Mesothelial cell of epicardium (in vitro differentiated cells): ENCODE results near the gene KRTAP1-5. TPM values are rescaled to one million over a fixed set of nuclear protein-coding genes. Genes with fewer than 3 reads are reported as not detected.

Experiments used
- DNase-seq, 2 experiments: peaks; one replicate each; pipeline ENCODE4 v3.0.0; 2021; ENCODE audit warnings: low spot score in 2 of 2; ENCODE audit not compliant: unreplicated experiment in 2 of 2
- H3K27ac Mint-ChIP-seq: 2 replicates; pipeline ENCODE4 v1.8.0; 2021; ENCODE audit warnings: mixed read lengths
- H3K27me3 Mint-ChIP-seq: 2 replicates; pipeline ENCODE4 v1.8.0; 2021; ENCODE audit warnings: low read depth, mixed read lengths
- H3K36me3 Mint-ChIP-seq: 2 replicates; pipeline ENCODE4 v1.8.0; 2021; ENCODE audit warnings: mixed read lengths
- H3K4me1 Mint-ChIP-seq: 2 replicates; pipeline ENCODE4 v1.8.0; 2021; ENCODE audit warnings: mixed read lengths
- H3K4me3 Mint-ChIP-seq: 2 replicates; pipeline ENCODE4 v1.8.0; 2021; ENCODE audit warnings: mild to moderate bottlenecking, moderate library complexity, mixed read lengths
- H3K9me3 Mint-ChIP-seq: 2 replicates; pipeline ENCODE4 v1.8.0; 2021; ENCODE audit warnings: mixed read lengths
- total RNA-seq: library from RNA; stranded (reverse); gene quantifications from 3 replicates; pipeline ENCODE4 v1.2.1, GENCODE V29; 2021
- TF ChIP-seq, protein P1 (sequence below): fragments of 200-600 bp; sonication (generic); IDR thresholded peaks from one replicate; pipeline ENCODE4 v1.5.0; 2021; ENCODE audit warnings: antibody characterized with exemption; ENCODE audit not compliant: unreplicated experiment

Gene KRTAP1-5
- total RNA-seq, 1 donor from 2014 or later, result not detected

DNA sequence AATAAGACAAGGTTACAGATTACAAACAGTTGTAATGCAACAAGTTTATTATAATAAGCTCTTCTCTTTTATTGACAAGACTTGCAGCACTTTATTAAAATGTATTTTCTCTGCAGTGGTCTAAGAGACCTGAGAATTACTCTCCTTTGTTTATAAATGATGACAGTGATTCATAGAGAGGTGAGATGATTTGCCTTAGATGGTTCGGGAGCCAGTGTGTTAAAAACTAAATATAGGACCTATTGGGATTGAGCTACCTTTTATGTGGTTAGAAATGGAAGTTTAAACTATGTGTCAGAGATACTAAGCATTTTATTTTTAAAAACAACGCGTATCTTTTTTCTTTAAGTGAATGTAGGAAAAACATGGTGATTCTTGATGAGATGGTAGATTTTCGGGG is 30.2 kb downstream of the KRTAP1-5 start:
- H3K27ac Mint-ChIP-seq, result no peak overlapping the region
- no peaks in the 10 kb centered on the region for H3K36me3 Mint-ChIP-seq
- peaks cover 10% of the 10 kb centered on the region for H3K4me1 Mint-ChIP-seq
- H3K9me3 Mint-ChIP-seq, result peaks cover 6% of the 10 kb centered on the region
- no peak for DNase-seq
- no peak overlapping the region for H3K4me3 Mint-ChIP-seq
- H3K27me3 Mint-ChIP-seq, result no peaks in the 10 kb centered on the region
- TF ChIP-seq, protein P1, sequence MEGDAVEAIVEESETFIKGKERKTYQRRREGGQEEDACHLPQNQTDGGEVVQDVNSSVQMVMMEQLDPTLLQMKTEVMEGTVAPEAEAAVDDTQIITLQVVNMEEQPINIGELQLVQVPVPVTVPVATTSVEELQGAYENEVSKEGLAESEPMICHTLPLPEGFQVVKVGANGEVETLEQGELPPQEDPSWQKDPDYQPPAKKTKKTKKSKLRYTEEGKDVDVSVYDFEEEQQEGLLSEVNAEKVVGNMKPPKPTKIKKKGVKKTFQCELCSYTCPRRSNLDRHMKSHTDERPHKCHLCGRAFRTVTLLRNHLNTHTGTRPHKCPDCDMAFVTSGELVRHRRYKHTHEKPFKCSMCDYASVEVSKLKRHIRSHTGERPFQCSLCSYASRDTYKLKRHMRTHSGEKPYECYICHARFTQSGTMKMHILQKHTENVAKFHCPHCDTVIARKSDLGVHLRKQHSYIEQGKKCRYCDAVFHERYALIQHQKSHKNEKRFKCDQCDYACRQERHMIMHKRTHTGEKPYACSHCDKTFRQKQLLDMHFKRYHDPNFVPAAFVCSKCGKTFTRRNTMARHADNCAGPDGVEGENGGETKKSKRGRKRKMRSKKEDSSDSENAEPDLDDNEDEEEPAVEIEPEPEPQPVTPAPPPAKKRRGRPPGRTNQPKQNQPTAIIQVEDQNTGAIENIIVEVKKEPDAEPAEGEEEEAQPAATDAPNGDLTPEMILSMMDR, result no peak

DNA sequence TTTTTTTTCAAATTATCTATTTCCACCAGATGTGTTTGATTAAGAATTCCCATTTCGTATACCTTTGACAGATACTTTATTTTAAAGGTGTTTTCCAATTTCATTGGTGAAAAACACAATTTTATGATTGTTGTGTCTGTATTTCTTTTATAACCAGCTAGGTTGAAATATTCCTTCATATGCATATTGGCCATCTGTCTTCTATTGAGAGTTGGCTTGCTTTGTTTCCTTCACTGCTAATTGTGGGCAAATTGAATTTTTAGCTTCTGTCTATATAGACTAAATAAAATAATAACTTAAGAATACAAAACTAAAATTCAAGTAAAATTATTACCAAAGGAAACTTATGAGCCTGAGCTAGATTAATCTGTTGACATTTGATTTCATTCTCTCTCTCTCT is 31.9 kb downstream of the KRTAP1-5 start:
- TF ChIP-seq, protein P1, result no peak
- no peak overlapping the region for H3K4me3 Mint-ChIP-seq
- peaks cover 8% of the 10 kb centered on the region for H3K9me3 Mint-ChIP-seq
- H3K27ac Mint-ChIP-seq, result no peak overlapping the region
- H3K4me1 Mint-ChIP-seq, result peaks cover 10% of the 10 kb centered on the region
- H3K36me3 Mint-ChIP-seq, result no peaks in the 10 kb centered on the region
- no peak for DNase-seq
- no peaks in the 10 kb centered on the region for H3K27me3 Mint-ChIP-seq

DNA sequence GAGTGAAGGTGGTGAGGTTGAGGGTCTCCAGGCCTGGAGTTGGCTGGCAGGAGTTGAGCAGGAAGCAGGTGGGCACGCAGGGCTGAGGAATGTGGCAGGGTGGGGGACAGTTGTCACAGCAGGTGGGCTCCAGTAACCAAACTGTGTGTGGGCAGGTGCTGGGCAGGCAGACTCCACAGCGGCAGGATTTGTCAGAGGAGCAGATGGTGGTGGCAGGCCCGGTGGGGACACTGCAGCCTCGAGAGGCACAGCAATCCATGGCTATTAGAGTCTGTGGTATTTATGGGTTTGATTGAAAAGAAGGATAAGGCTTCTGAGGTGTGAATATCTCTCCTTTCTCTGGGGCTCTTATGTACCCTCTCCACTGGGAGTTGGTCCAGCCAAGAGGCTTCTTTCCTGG is 33.2 kb downstream of the KRTAP1-5 start, which contains the start of gene KRTAP3-3:
KRTAP3-3 (minus strand) TSS at position 326 of the 400 bp plus-strand sequence; CDS start at position 259, 67 bp downstream.
- no peak within 1 kb of the TSS for H3K4me3 Mint-ChIP-seq
- H3K36me3 Mint-ChIP-seq, result no peaks in the 10 kb centered on the region
- H3K27me3 Mint-ChIP-seq, result no peaks in the 10 kb centered on the region
- H3K4me1 Mint-ChIP-seq, result peaks cover 10% of the 10 kb centered on the region
- no peak for DNase-seq
- H3K27ac Mint-ChIP-seq, result no peak within 1 kb of the TSS
- TF ChIP-seq, protein P1, result no peak
- H3K9me3 Mint-ChIP-seq, result peaks cover 8% of the 10 kb centered on the region

DNA sequence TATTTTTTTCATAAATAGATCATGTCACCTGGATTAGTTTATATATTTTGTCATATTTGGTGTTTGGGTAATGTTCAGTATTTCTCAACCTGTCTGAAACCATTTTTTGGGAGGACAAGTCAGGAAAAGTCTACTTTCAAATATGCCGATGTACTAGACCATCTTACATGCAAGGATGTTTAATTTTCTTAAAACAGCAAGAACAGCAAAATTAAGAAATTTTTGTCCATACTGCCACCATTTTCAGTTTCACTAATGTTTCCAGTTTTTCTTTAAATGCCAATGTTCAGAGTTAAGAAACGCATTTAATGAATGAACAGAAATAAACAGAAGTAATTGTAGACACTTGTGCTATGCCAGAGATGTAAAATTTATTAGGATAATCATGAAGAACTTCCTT is 33.9 kb downstream of the KRTAP1-5 start:
- Mint-ChIP-seq H3K36me3 (no peaks in the 10 kb centered on the region), H3K27me3 (no peaks in the 10 kb centered on the region), H3K4me1 (peaks cover 10% of the 10 kb centered on the region), H3K4me3 (no peak overlapping the region), H3K9me3 (peaks cover 8% of the 10 kb centered on the region), H3K27ac (no peak overlapping the region)
- no peak for DNase-seq
- TF ChIP-seq, protein P1, result no peak

DNA sequence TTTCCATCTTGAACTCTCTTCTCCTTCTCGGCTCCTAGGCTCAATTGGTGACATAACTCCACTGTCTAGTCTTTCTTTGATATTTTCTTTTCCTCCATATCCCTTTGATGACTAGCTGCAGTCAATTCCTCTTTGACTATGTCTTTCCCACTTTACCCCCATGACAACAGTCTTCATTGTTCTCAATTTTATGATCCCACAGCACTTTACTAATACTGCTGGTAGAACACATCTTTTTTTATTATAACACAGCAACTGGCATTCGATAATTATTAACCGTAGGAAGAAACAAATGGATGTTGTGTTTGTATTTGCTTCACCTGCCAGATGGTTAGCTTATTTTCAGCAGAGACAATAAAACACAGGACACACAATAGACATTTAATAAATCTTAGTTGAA is 34.3 kb downstream of the KRTAP1-5 start:
- no peaks in the 10 kb centered on the region for H3K27me3 Mint-ChIP-seq
- no peak overlapping the region for H3K27ac Mint-ChIP-seq
- no peak overlapping the region for H3K4me3 Mint-ChIP-seq
- H3K36me3 Mint-ChIP-seq, result no peaks in the 10 kb centered on the region
- TF ChIP-seq, protein P1, result no peak
- no peak for DNase-seq
- peaks cover 8% of the 10 kb centered on the region for H3K9me3 Mint-ChIP-seq
- peaks cover 10% of the 10 kb centered on the region for H3K4me1 Mint-ChIP-seq

DNA sequence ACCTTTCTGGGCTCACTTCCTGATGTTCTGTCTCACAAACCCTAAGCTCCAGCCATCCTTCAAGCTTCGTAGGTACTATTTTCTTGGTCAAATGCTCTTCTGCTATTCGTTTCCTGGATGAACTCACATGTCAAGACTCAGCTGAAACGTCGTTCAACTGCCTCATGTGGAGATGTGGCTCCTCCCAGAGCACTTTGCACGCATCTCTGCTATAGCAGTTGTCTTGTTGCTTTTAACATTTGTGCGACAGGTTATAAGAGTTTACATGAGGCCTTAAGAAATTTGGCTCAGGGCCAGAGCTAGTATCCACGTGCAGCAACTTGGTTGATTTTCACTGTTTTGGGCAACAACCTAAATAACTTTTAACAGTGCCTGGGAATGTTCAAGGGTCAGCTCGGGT is 40.1 kb downstream of the KRTAP1-5 start:
- Mint-ChIP-seq H3K9me3 (peaks cover 5% of the 10 kb centered on the region), H3K27ac (no peak overlapping the region), H3K4me3 (no peak overlapping the region), H3K4me1 (peaks cover 9% of the 10 kb centered on the region), H3K27me3 (no peaks in the 10 kb centered on the region), H3K36me3 (no peaks in the 10 kb centered on the region)
- TF ChIP-seq, protein P1, result no peak
- DNase-seq, result no peak
